Rectal smooth muscle tissue (tissue), 1 donor: ENCODE results near the gene NCAM2.
"Not testable (repeated sequence)": the region's sequence is repeated elsewhere in the genome, so short reads cannot be mapped to it uniquely, and the experiment has no call there.

ENCODE experiments used
- H3K27ac ChIP-seq: one replicate; pipeline ENCODE4 v1.7.0; 2013; ENCODE audit warnings: low read depth, low read length, inconsistent platforms
- H3K27me3 ChIP-seq: one replicate; pipeline ENCODE4 v1.7.0; 2013; ENCODE audit warnings: low read length; ENCODE audit not compliant: control insufficient read depth, insufficient read depth
- H3K36me3 ChIP-seq: one replicate; pipeline ENCODE4 v1.7.0; 2013; ENCODE audit warnings: low read length; ENCODE audit not compliant: control insufficient read depth, insufficient read depth
- H3K4me1 ChIP-seq: one replicate; pipeline ENCODE4 v1.7.0; 2013; ENCODE audit warnings: low read length; ENCODE audit not compliant: control insufficient read depth, insufficient read depth
- H3K4me3 ChIP-seq: one replicate; pipeline ENCODE4 v1.7.0; 2013; ENCODE audit warnings: low read length
- H3K9ac ChIP-seq: one replicate; pipeline ENCODE4 v1.7.0; 2013; ENCODE audit warnings: low read length

NCAM2 gene

DNA sequence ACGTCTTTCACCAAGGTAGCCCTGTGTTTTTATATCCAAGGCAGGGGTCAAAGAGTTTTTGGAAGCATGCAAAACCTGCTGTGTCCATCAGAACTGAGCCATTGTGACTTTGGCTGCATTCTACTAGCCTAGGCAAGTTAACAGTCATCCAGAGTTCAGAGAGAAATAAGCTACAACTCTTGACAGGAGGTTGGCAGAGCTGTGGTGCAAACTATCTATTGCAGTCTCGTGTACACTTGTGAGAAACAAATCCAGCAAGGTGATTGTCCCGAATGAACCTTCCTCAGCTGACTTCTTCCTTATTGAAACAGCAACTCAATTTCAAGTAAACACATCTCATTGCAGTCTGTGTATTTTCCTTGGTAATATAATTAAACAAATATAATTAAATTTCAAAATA is 124.5 kb downstream of the NCAM2 start:
- no peaks in the 10 kb centered on the region for H3K4me1 ChIP-seq
- H3K36me3 ChIP-seq, result no peaks in the 10 kb centered on the region
- H3K27ac ChIP-seq, result no peak overlapping the region
- no peak overlapping the region for H3K9ac ChIP-seq
- no peaks in the 10 kb centered on the region for H3K27me3 ChIP-seq
- H3K4me3 ChIP-seq, result no peak overlapping the region

GRCh38 chr21:21132390-21132789 is 134.2 kb downstream of the NCAM2 start:
- Histone ChIP-seq H3K4me1 (no peaks in the 10 kb centered on the region), H3K9ac (no peak overlapping the region), H3K36me3 (no peaks in the 10 kb centered on the region), H3K4me3 (no peak overlapping the region), H3K27ac (no peak overlapping the region), H3K27me3 (no peaks in the 10 kb centered on the region)

DNA sequence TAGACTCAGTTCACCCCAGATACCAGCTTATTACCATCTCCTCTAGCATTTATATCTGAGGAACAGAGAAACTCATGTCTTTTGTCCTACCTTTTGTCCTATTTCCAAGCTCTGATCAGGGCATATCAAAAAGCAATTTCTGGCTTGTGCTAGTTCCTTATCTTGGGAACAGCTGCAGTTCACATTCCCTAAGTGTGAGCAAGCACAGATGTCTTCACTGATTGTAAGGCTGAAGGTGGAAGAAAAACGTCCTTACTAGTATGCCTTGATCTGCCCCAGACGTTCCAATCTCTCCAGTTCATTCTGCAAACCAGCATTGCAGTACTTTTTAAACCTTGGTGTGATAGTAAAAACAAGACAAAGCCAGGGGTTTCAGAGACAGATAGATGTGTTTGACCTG is 139.8 kb downstream of the NCAM2 start:
- Histone ChIP-seq H3K4me3 (no peak overlapping the region), H3K27me3 (no peaks in the 10 kb centered on the region), H3K9ac (no peak overlapping the region), H3K4me1 (no peaks in the 10 kb centered on the region), H3K27ac (no peak overlapping the region), H3K36me3 (no peaks in the 10 kb centered on the region)

GRCh38 chr21:21146587-21147373 is 148.6 kb downstream of the NCAM2 start:
- no peak overlapping the region for H3K9ac ChIP-seq
- H3K4me3 ChIP-seq, result no peak overlapping the region
- H3K27ac ChIP-seq, result no peak overlapping the region
- no peaks in the 10 kb centered on the region for H3K4me1 ChIP-seq
- no peaks in the 10 kb centered on the region for H3K36me3 ChIP-seq
- H3K27me3 ChIP-seq, result no peaks in the 10 kb centered on the region

DNA sequence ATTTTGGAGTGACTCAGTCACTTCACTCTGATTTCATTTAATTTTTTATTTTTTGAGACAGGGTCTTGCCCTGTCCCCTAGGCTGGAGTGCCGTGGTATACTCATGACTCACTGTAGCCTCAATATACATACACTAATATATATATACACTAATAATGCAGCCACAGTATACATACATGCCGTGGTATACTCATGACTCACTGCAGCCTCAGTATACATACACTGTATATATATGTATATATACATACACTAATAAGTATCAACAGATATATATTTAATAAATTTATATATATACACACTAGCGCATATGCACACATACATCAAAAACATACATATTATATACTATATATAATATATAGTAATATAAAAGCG is 149.2 kb downstream of the NCAM2 start:
- Histone ChIP-seq H3K36me3 (no peaks in the 10 kb centered on the region), H3K4me3 (no peak overlapping the region)

DNA sequence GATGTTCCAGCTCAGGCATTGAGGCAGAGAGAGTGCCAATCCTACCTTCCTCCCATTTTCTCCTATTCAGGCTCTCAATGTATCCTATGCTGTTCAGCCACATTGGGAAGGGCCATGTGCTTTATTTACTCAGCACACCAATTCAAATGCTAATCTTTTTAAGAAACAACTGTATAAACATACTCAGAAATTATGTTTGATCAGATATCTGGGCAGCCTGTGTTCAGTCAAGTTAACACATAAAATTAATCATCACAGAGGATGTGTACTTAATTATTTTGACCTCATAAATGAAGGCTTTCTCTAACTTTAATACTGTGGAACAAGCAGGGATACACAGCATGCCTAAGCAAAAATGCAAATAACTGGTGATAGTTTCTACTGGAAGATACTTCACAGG is 149.8 kb downstream of the NCAM2 start:
- no peak overlapping the region for H3K27ac ChIP-seq
- no peaks in the 10 kb centered on the region for H3K27me3 ChIP-seq
- H3K4me1 ChIP-seq, result no peaks in the 10 kb centered on the region
- H3K4me3 ChIP-seq, result no peak overlapping the region
- H3K9ac ChIP-seq, result no peak overlapping the region
- no peaks in the 10 kb centered on the region for H3K36me3 ChIP-seq

More for the DNA sequence above, 149.2 kb downstream of the NCAM2 start:
- no peak overlapping the region for H3K27ac ChIP-seq
- no peak overlapping the region for H3K9ac ChIP-seq
- H3K27me3 ChIP-seq, result no peaks in the 10 kb centered on the region
- no peaks in the 10 kb centered on the region for H3K4me1 ChIP-seq

- Histone ChIP-seq H3K4me1 (no peaks in the 10 kb centered on the region), H3K36me3 (no peaks in the 10 kb centered on the region), H3K9ac (no peak overlapping the region), H3K4me3 (no peak overlapping the region), H3K27ac (no peak overlapping the region), H3K27me3 (no peaks in the 10 kb centered on the region)
Observed at GRCh38 chr21:21148514-21148913, 150.3 kb downstream of the NCAM2 start.

- H3K4me1 ChIP-seq, H3K27ac ChIP-seq, H3K36me3 ChIP-seq, H3K27me3 ChIP-seq, H3K4me3 ChIP-seq, H3K9ac ChIP-seq: not testable (repeated sequence)
Observed at GRCh38 chr21:21149445-21149844, 151.2 kb downstream of the NCAM2 start.

GRCh38 chr21:21151231-21151630 is 153.0 kb downstream of the NCAM2 start:
- no peaks in the 10 kb centered on the region for H3K36me3 ChIP-seq
- no peaks in the 10 kb centered on the region for H3K4me1 ChIP-seq
- no peak overlapping the region for H3K9ac ChIP-seq
- H3K27ac ChIP-seq, result no peak overlapping the region
- no peak overlapping the region for H3K4me3 ChIP-seq
- no peaks in the 10 kb centered on the region for H3K27me3 ChIP-seq

GRCh38 chr21:21156397-21156796 is 158.2 kb downstream of the NCAM2 start:
- Histone ChIP-seq H3K4me3 (no peak overlapping the region), H3K27ac (no peak overlapping the region), H3K9ac (no peak overlapping the region), H3K27me3 (no peaks in the 10 kb centered on the region), H3K4me1 (no peaks in the 10 kb centered on the region), H3K36me3 (no peaks in the 10 kb centered on the region)

- Histone ChIP-seq H3K27ac (no peak overlapping the region), H3K27me3 (no peaks in the 10 kb centered on the region), H3K9ac (no peak overlapping the region), H3K4me1 (no peaks in the 10 kb centered on the region), H3K36me3 (no peaks in the 10 kb centered on the region), H3K4me3 (no peak overlapping the region)
Observed at GRCh38 chr21:21156957-21157356, 158.7 kb downstream of the NCAM2 start.

- Histone ChIP-seq H3K4me1 (no peaks in the 10 kb centered on the region), H3K27me3 (no peaks in the 10 kb centered on the region), H3K27ac (no peak overlapping the region), H3K4me3 (no peak overlapping the region), H3K36me3 (no peaks in the 10 kb centered on the region), H3K9ac (no peak overlapping the region)
Observed at GRCh38 chr21:21158376-21158918, 160.2 kb downstream of the NCAM2 start.

DNA sequence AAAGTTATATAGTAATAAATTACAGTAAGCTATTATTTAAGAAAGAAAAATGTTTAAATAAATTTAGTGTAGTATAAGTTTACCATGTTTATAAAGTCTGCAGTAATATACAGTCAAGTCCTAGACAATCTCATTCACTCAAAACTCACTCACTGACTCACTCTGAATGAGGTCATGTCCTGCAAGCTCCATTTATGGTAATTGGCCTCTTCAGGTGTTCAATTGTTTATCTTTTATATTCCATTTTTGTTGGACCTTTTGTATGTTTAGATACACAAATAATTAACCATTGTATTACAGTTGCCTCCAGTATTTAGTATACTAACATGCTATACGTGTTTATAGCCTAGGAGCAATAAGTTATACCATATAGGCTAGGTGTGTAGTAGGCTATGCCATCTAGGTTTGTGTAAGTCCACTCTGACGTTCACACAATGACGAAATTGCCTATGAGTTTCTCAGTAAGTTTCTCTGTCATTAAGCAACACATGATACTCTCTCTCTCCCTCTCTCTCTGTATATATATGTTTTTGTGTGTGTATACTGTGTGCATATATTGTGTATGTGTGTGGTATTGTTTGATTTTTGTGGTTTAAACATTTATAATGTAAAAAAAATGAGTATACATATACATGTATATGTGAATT is 161.2 kb downstream of the NCAM2 start:
- no peaks in the 10 kb centered on the region for H3K27me3 ChIP-seq
- H3K4me3 ChIP-seq, result no peak overlapping the region
- no peak overlapping the region for H3K9ac ChIP-seq
- no peaks in the 10 kb centered on the region for H3K36me3 ChIP-seq
- no peaks in the 10 kb centered on the region for H3K4me1 ChIP-seq
- H3K27ac ChIP-seq, result no peak overlapping the region
